NCI-H146 (cell line): ENCODE measurements around the gene DLEC1.
"Not testable (repeated sequence)": the region's sequence is repeated elsewhere in the genome, so short reads cannot be mapped to it uniquely, and the experiment has no call there.

ENCODE experiments used
- DNase-seq: peaks from one replicate; lab custom pipeline; 2025; lab: John Stamatoyannopoulos, UW

Gene DLEC1

DNA sequence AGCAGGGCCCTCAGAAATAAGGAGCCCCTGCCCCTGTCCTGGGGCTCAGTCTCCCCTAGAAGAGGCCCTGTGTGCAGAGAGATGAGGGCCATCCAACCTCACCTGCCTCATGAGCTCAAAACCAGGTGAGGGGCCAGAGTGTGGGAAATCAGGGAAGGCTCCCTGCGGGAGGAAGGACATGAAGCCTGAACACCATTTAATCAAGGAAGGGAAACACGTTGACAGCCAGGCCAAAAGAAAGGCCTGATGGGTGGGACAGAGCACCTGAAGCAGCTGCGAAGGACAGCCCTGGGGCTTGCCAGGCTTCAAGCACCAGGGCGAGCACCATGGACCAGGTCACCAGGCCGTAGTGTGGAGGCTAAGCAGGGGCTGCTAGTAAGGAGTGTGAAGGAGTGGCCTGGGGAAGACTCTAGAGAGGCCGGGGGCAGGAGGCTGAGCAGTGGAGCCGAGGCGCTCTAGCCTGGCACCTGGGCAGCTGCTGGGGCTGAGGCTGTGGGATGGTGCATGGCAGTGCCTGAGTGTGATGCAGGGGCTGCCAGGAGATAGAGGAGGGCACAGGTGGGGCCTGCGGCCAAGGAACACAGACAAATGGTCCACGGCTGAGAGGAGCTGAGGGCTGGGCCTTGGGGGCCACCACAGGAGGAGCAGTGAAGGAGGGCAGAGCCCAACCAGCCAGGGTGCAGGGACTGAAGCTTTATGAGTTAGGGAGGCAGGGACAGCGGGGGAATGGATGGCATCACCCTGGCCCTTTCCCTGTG is 81.9 kb downstream of the DLEC1 start:
- no peak for DNase-seq

DNA sequence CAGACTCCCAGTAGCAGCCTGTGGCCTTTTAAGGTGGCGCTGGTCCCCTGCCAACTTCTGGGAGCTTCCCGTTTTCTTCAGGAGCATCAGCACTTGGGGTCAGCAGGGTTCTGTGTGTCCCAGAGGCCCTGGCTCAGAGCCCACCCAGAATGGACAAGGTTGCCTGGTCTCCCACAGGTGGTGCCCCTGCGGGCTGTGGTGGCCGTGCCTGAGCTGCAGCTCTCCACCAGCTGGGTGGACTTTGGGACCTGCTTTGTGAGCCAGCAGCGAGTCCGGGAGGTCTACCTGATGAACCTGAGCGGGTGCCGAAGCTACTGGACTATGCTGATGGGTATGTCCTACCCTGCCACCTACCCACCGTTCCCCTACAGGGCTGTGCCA is 82.4 kb downstream of the DLEC1 start:
- no peak for DNase-seq

DNA sequence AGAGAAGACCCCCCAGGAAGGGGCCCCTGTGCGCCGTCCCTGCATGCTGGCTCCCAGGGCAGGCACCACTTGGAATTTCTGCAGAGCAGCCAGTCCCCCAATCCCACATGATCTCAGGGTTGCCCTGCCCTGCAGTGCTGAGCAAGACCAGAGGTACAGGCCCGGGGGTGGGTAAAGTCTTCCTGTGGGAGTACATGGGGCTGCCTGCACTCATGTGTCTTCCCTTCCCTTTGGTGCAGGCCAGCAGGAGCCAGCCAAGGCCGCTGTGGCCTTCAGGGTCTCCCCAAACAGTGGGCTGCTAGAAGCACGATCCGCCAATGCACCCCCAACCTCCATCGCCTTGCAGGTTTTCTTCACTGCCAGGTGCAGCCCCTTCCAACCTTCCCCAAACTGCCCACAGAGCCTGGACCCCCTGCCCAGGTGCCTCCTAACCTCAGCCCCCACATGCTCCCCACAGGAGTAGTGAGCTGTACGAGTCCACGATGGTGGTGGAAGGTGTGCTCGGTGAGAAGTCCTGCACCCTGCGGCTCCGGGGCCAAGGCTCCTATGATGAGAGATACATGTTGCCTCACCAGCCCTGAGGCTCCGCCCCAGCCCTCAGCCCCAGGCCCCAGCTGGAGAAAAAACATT is 82.9 kb downstream of the DLEC1 start:
- no peak for DNase-seq

DNA sequence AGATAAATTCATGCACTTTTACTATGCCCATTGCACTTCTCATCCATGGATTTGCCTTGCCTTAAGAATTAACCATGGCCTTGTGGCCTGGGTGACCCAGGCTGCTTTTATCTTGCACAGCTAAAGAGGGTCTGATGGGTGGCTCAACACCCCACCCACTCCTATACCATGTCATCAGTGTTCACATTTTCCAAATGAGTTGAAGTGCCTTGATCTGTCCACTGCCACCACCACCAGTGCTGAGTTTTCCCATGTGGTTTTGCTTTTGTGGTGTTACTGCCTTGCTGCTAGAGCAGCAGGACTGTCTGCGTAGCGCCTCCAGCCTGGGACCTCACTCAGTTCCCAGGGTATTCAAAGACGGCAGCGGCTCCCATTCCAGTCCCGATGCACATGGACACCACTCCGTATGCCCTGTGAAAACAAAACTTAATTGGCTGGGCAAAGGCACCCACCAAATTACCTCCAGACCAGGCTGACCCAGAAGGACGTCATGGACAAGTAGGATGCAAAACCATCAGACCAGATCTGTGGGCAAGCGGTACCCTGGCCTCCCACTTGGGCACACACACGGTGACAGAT is 83.8 kb downstream of the DLEC1 start:
- DNase-seq: no peak

DNA sequence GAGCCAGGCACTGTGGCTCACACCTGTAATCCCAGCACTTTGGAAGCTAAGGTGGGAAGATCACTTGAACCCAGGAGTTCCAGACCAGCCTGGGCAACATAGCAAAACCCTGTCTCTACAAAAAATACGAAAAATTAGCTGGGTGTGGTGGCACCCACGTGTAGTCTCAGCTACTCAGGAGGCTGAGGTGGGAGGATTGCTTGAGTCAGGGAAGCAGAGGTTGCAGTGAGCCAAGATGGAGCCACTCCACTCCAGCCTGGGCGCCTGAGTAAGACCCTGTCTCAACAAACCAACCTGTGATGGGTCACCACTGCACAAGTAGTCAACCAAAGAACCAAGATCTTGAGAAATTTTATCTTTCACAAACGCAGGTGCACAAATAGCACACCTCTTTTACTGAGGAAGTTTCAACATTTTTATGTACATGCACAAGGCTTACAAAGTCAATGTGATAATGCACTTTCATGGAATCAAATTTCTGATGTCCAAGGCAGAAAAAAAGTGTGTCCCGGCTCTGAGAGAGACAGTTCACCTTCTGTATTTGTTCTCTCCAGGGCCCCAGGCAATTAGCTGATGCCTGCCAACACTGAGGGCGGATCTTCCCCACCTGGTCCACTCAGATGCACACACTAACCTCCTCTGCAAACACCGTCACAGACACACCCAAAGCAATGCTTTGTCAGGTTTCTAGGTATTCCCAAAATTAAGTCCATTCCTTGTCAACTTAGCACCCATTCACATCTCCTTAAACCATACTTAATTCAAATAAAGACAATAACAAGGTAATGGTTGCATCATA is 85.5 kb downstream of the DLEC1 start:
- DNase-seq: peak; percentile 45

DNA sequence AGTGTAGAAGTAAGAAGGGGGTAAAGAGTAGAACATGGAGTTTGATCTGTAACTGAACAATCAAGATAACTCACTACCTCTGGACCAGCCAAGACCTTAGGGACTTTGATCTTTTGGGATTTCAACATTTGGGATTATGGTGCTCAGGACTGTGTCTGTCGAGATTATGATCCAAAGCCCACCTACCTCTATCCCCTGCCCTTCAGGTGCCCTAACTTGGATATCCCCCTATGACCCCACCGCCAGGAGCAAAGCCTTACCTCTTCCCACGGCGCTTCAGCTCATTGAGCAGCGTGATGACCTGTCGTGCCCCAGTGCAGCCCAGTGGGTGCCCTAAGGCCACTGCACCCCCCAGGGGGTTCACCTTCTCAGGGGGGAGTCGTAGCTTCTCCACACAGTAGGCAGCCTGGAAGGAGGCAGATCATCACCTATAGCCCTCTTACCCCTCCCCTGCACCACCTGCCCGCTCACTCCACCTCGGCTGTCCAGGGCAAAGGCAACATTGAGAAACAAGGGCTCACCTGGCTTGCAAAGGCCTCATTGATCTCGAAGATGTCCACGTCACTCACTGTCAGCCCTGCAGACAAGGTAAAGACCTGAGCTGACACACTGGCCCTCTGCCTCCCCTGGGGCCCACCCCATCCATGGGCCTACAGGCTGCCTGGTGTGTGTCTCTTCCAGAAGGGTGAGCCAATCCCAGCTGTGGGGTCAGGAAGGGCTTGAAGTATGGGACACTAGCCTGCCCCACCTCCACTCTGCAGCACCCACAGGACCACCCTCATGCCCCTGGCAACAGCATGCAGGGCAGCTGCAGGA is 86.5 kb downstream of the DLEC1 start:
- DNase-seq: no peak

DNA sequence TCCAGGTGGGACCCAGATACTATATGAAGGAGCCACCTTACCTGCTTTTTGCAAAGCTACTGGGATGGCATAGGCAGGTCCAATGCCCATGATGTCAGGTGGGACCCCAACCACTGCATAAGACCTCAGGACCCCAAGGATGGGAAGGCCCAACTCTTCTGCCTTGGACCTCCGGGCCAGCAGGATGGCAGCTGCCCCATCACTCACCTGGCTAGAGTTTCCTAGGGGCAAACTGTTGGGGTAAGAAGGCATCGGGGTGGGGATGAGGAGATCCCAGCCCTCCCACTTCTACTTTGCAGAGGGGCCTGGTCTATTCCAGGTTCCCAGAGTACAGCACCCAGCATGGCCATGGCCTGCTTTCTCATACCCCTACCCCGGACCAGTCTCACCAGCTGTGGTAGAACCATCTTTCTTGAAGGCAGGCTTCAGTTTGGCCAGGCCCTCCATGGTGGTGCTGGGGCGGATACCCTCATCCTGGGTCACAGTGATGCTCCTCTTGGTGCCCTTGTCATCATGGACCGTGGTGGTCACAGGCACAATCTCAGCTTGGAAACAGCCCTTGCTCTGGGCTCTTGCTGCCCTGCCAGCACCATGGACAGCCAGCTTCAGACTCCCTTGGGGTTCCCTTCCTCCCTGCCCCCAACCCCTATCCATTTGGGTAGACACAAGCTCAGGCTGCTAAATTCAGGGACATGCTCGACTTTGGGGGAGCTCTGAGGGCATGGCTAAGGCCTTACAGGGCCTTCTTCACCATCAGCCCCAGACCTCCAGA is 87.3 kb downstream of the DLEC1 start:
- DNase-seq: no peak

DNA sequence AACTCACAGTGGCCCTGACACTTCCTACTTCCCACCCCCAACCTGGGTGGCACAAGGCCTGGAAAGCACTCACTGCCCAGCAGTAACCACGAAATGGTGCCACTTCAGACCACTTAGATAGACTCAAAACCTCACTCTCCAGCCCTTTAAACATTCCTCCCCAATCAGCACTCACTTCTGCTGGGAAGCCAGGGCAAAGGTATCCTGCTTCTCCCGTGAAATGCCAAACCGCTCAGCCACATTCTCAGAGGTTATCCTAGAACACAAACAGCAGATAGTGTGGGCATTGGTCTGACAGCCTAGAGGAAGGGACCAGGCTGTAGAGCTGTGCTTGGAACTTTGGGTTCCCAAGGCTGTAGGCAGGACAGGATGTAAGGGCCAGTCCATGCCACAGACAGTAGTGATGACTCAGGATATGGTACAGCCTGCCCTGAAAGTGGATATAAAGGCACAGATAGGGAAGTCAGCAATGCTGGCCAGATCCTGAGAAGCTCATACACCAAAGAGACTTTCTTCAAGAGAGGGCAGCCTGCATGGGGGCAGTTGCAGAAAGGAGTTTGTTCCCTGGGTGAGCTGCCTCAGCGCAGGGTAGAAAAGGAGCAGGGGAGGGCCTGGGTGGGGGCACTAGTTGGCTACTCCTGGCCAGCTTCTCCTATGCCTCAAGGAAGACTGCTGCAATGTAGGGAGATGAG is 88.7 kb downstream of the DLEC1 start:
- DNase-seq: no peak

DNA sequence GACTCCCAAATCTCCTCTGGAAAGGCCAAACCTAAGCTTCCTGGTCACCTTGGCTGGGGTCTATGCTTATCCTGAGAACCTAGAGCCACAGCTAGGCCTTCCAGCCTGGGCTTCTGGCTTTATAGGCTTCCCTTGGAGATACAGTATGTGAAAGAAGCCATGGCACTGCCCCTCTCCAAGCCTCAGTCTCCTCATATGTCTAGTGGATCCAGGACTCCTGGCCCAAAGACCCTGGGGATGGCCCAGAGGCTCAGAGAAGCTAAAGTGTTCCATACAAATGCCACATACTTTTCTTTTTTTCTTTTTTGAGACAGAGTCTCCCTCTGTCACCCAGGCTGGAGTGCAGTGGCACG is 89.3 kb downstream of the DLEC1 start:
- no peak for DNase-seq

DNA sequence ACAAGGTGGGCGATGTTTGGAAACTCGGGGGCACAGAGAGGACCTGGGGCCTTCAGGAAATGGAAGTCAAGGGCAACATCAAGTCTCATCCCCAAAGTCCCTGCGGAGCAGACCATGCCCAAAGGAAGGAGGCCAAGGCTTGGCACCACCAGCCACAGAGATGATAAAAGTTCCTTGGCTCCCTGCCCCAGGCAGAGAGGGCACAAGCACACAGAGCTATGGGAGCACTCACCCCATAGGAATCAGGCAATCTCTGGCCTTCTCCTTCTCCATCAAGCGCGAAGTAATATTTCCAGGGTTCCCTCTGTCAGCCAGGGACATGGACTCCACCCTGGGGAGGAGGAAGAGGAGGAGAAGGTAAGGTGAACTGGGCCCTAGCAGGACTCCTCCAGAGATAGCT is 90.0 kb downstream of the DLEC1 start:
- no peak for DNase-seq

DNA sequence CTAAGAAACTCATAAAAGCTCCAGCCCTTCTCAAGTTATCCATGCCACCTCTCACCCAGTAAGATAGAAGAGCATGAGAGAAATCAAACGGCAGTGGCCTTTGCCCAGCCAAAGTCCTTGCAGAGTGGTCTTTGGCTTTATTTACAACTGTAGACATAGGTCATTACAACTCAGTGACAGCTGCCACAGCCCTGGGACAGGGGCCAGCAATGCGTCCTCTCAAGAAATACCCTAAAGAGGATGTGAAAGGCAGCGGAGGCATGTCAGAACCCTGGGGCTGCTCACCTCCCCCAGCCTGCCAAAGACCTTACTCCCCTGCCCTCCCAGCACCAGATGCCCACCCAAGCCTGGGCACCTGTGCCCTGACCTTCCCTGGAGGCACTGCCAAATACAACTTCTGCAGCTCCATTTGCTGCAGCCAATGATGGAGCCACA is 91.6 kb downstream of the DLEC1 start:
- no peak for DNase-seq

DNA sequence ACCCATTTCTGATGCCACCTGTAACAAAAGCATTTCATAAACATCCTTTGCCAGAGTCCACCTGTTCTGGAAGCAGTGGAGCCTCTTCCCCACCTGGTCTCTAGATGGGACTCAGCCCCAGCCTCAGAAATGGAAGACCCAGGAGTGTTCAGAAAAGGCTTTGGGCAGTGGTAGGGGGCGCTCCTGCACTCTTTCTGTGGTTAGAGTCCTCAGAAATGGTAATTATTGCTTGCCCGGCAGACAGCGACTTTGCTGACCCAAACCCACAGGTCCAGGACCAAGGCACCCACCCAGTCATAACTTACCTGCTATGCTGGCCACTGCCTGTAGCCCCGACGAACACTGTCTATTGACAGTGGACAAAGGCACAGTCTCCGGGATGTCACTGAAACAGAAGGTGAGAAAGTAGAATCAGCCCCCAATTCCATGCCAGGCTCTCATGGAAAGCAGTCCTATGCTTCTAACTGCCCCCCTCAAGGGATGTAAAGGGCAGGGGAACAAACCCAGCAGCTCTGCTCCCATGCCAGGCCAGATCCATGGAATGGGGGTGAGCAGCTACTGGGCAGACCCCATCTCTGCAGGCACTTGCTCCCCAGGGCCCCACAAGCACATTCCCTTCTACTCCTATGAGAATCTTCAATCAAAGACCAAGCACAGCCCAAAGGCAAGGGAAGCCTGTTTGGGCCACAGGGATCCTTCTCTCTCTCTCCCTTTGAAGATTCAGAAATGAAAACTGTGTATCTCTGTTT is 92.8 kb downstream of the DLEC1 start:
- no peak for DNase-seq

DNA sequence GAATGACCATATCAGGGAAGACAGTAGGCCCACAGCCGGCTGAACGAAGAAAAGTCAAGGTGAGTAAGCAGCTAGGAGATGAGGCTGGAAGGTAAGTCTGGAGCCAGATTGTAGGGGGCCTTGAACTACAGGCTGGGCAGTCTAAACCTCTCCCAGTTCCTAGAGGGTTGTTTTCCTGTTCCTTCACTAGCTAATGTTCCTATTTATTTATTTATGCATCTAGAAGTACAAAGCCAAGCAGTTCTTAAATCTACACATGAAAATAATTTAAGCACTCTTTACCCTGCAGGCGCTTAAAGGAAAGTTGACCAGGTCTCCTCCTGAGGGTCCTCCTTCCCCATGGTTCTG is 94.2 kb downstream of the DLEC1 start:
- DNase-seq: no peak

DNA sequence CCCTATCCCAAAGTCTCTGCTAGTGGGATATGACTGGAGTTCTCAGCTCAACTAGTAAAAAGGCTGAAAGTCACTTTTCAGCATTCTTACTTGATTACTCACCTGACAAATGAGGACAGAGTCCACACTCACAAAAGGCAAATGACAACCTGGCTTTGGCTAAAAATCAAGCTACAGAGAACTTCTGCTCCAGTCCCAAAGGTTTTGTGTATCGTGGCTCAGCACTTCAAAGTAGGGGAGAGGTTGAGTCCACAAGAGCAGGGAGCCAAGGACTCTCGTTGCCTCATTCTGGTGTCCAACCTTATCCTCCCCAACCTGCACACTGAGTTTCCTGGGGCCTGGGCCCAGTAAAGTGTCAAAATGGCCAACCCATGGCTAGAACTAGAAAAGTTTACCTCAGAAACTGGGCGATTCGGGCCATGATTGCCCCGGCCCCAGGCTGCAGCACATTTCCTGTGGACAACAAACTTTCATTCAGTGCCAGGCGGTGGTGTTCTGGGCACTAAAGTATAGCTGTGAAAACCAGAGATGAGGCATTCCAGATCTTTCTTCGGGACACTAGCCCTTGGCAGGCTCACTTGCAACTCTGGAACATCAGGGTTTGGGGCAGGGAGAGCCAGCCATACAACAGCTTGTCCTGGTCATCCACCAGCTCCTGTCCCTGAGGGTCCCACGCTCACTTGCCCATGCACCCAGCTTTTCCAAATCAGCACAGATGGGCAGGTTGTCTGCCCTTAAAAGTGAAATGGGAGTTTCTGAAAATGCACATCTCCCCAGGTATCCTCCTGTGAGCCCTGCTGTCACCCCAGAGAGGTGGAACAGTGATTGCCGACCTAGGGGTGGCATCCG is 94.8 kb downstream of the DLEC1 start:
- no peak for DNase-seq

DNA sequence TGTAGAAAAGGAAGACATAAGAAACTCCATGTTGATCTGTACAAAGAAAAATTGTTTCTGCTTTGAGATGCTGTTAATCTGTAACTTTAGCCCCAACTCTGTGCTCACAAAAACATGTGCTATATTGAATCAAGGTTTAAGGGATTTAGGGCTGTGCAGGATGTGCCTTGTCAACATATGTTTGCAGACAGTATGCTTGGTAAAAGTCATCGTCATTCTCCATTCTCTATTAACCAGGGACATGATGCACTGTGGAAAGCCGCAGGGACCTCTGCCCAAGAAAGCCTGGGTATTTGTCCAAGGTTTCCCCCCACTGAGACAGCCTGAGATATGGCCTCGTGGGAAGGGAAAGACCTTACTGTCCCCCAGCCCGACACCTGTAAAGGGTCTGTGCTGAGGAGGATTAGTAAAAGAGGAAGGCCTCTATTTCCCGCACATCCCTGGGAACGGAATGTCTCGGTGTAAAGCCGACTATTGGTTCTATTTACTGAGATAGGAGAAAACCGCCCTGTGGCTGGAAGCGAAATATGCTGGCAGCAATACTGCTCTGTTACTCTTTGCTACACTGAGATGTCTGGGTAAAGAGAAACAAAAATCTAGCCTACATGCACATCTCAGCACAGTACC is 95.6 kb downstream of the DLEC1 start:
- not testable (repeated sequence) for DNase-seq

DNA sequence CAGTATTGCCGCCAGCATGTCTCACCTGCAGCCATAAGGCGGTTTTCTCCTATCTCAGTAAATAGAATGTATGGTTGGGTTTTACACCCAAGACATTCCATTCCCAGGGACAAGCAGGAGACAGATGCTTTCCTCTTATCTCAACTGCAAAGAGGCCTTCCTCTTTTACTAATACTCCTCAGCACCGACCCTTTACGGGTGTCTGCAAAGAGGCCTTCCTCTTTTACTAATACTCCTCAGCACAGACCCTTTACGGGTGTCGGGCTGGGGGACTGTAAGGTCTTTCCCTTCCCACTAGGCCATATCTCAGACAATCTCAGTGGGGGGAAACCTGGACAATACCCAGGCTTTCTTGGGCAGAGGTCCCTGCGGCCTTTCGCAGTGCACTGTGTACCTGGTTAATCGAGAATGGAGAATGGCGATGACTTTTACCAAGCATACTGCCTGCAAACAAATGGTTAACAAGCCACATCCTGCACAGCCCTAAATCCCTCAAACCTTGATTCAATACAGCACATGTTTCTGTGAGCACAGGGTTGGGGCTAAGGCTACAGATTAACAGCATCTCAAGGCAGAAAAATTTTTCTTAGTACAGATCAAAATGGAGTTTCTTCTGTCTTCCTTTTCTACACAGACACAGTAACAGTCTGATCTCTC is 96.7 kb downstream of the DLEC1 start:
- not testable (repeated sequence) for DNase-seq

DNA sequence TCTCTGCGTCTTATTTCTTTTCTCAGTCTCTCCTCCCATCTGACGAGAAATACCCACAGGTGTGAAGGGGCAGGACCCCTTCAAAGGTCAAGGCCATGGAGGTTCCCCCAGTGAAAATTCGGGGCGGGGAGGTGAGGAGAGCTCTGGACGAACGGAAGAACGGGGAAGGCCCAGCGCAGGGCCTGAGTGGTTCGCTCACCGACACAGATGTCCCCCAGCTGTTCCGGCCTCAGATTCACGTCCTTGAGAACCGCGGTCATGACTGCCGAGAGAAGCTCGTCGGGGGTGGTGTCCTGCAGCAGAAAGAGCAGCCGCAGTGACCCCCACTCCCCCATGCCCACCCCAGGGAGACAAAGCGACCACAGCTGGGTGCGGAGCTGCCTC is 97.4 kb downstream of the DLEC1 start:
- DNase-seq: peak; percentile 40
